ENCODE results near the gene ZNF670. TPM values are rescaled to one million over a fixed set of nuclear protein-coding genes. Genes with fewer than 3 reads are reported as not detected.

The ZNF670 gene
- total RNA-seq, 3 donors from 2014 or later: 2.1 to 8.0 (median 4.9) TPM

DNA sequence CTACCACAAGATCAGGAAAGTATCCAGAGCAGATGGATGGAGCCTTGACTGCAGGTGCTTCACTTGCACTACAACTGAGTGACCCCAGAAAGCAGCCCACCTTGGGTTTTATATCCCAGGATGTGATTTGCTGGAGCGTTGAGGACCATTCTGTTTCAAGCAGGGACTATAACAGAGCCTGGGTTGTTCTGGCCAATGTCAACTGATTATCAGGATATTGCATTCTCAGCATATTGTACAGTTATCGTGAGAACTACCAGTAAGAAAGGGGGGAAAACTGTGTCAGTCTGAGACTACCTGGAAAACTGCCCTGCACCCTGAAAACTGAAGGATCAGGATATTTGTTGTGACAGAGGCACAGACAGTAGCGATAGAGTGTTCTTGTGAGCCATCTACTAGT is 17.5 kb upstream of the ZNF670 start:
- Histone ChIP-seq H3K27ac (no peak overlapping the region), H3K4me3 (no peak overlapping the region), H3K9me3 (peaks cover 0 to 8% of the 10 kb centered on the region in 2 donors), H3K4me1 (no peaks in the 10 kb centered on the region), H3K36me3 (peaks cover 6% of the 10 kb centered on the region), H3K27me3 (no peaks in the 10 kb centered on the region)
- intact Hi-C loops (cut with DNase I; ENCODE audit: low total_unique reads): no loop called here
- TF ChIP-seq POLR2A (IDR thresholded peaks at IDR 0.05) (no peak), POLR2AphosphoS5 (IDR thresholded peaks at IDR 0.05) (no peak)
- TF ChIP-seq, protein P1, sequence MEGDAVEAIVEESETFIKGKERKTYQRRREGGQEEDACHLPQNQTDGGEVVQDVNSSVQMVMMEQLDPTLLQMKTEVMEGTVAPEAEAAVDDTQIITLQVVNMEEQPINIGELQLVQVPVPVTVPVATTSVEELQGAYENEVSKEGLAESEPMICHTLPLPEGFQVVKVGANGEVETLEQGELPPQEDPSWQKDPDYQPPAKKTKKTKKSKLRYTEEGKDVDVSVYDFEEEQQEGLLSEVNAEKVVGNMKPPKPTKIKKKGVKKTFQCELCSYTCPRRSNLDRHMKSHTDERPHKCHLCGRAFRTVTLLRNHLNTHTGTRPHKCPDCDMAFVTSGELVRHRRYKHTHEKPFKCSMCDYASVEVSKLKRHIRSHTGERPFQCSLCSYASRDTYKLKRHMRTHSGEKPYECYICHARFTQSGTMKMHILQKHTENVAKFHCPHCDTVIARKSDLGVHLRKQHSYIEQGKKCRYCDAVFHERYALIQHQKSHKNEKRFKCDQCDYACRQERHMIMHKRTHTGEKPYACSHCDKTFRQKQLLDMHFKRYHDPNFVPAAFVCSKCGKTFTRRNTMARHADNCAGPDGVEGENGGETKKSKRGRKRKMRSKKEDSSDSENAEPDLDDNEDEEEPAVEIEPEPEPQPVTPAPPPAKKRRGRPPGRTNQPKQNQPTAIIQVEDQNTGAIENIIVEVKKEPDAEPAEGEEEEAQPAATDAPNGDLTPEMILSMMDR (IDR thresholded peaks at IDR 0.05): no peak
- DNase-seq (ENCODE audit: low spot score in 2 of 2): no peak

DNA sequence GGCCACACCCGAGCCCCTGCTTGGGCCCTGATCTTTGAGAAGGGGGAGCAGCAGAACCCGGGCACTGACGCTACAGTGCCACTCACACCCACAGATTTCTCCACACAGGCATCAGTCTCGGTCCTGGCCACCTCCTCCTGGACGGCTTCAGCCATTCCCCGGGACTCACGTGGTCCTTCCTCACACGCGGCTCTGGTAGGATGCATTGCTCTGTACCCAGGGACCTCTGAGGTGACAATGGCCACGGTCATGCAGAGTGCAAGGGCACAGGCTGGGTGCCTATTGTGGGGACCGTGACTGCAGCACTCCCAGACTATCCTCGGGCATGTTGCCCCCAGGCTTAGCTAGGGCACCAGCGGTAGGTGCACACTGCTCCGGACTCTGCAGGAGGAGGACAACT is 11.8 kb upstream of the ZNF670 start:
- TF ChIP-seq POLR2AphosphoS5 (IDR thresholded peaks at IDR 0.05) (no peak), POLR2A (IDR thresholded peaks at IDR 0.05) (no peak)
- TF ChIP-seq, protein P1 (IDR thresholded peaks at IDR 0.05): no peak
- Histone ChIP-seq H3K27me3 (no peaks in the 10 kb centered on the region), H3K36me3 (no peaks in the 10 kb centered on the region), H3K27ac (no peak overlapping the region), H3K4me3 (no peak overlapping the region), H3K9me3 (no peaks in the 10 kb centered on the region), H3K4me1 (no peaks in the 10 kb centered on the region)
- no peak for DNase-seq (ENCODE audit: low spot score in 2 of 2)
- intact Hi-C loops (cut with DNase I; ENCODE audit: low total_unique reads): no loop called here

DNA sequence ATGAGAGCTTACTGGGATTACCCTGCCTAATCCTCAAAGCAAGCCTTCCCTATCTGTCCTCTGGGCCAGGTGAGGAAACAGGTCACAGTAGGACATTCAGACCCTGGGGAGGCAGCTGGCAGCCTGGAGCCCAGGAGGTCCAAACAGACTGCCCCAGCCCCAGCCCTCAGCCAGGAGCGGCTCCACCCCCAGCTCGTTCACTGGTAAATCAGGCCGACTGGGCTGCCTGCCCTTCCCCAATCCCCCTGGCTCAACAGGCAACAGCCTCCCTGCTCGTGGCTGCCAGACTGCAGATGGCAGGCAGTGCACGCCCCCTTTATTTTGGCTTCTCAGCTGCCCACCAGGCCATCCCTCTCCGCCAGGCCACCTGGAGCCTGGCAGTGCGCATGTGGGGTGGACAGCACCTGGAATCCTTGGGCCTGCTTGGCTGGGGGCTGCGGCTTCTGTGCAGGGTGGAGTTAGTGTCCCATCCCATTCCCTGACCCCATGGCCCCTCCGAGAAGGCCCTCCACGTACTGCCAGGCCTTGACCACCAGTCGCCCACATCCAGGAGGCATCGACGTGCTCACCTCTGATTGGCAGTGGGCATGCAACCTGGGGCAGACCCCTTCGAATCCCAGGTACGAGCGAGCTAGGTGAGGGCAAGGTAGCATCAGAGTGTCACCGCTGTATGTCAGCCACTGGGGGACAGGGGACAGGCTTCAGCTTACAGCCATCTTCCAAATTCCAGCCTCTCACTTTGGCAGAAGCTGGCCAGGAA is 11.2 kb upstream of the ZNF670 start:
- H3K27ac ChIP-seq: no peak overlapping the region
- H3K27me3 ChIP-seq: no peaks in the 10 kb centered on the region
- DNase-seq (ENCODE audit: low spot score in 2 of 2): no peak
- H3K4me3 ChIP-seq: no peak overlapping the region
- no peaks in the 10 kb centered on the region for H3K36me3 ChIP-seq
- intact Hi-C loops (cut with DNase I; ENCODE audit: low total_unique reads): no loop called here
- no peaks in the 10 kb centered on the region for H3K4me1 ChIP-seq
- no peaks in the 10 kb centered on the region for H3K9me3 ChIP-seq
- no peak for TF ChIP-seq POLR2A (IDR thresholded peaks at IDR 0.05)
- TF ChIP-seq POLR2AphosphoS5 (IDR thresholded peaks at IDR 0.05): no peak
- TF ChIP-seq, protein P1 (IDR thresholded peaks at IDR 0.05): no peak

DNA sequence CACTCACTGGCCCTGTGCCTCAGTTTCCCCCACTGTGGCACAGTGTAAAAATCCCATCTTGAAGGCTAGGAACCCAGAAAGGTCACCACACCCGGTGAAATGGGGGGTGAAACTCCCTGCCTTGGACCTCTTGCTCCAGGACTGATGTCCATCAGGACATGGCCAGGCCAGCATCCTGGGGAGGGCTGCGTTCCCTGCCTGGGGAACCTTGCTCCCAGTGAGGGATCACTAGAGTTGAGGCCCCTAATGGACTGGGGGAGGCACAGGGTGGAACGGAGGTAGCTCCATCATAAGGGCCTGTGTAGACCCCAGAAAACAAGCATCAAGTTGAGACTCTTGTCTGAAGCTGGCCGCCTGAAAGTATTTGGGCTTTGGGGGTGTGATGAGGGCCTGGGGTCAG is 10.4 kb upstream of the ZNF670 start:
- Histone ChIP-seq H3K9me3 (no peaks in the 10 kb centered on the region), H3K4me3 (no peak overlapping the region), H3K4me1 (no peaks in the 10 kb centered on the region), H3K36me3 (no peaks in the 10 kb centered on the region), H3K27me3 (no peaks in the 10 kb centered on the region), H3K27ac (no peak overlapping the region)
- intact Hi-C loops (cut with DNase I; ENCODE audit: low total_unique reads): no loop called here
- DNase-seq (ENCODE audit: low spot score in 2 of 2): no peak
- TF ChIP-seq POLR2AphosphoS5 (IDR thresholded peaks at IDR 0.05): no peak
- TF ChIP-seq POLR2A (IDR thresholded peaks at IDR 0.05): no peak
- TF ChIP-seq, protein P1 (IDR thresholded peaks at IDR 0.05): no peak

DNA sequence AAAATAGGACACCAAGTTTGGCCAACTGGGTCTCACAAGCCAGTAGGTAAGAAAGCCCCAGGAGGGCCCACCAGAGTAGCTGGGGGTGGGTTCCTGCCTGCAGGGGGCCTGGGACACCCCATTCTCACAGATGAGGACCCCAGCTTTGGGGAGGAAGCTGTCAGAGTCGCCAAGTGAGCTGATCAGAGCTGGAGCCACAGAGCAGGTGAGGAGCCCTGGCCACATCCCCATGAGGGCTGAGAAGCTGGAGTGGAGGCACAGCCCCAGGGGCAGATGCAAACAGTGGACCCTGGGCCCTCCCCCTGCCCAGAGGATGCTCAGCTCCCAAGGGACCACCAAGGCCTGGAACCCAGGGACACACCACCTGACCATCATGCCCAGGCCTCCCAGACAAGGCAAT is 8.6 kb upstream of the ZNF670 start:
- Histone ChIP-seq H3K36me3 (no peaks in the 10 kb centered on the region), H3K4me3 (no peak overlapping the region), H3K27me3 (no peaks in the 10 kb centered on the region), H3K9me3 (no peaks in the 10 kb centered on the region), H3K27ac (no peak overlapping the region), H3K4me1 (no peaks in the 10 kb centered on the region)
- no peak for DNase-seq (ENCODE audit: low spot score in 2 of 2)
- TF ChIP-seq POLR2AphosphoS5 (IDR thresholded peaks at IDR 0.05) (no peak), POLR2A (IDR thresholded peaks at IDR 0.05) (no peak)
- TF ChIP-seq, protein P1 (IDR thresholded peaks at IDR 0.05): no peak
- intact Hi-C loops (cut with DNase I; ENCODE audit: low total_unique reads): no loop called here

All from breast epithelium (tissue), 4 donors.